Measurements from ENCODE around the gene NFATC2IP. TPM values are rescaled to one million over a fixed set of nuclear protein-coding genes. Genes with fewer than 3 reads are reported as not detected.

Gene NFATC2IP
- total and polyA plus RNA-seq, 2 of the 13 experiments (the other 11 are each of a cell fraction or from before 2014, with no cell fraction given) = 32.1 to 48.5 TPM

- TF ChIP-seq ZNF512B (CRISPR knock-in tag; IDR thresholded peaks at IDR 0.05; ENCODE audit: borderline replicate concordance) = no peak; the same call in 1 of the 2 replicates
- no peak for TF ChIP-seq XBP1 (CRISPR knock-in tag; IDR thresholded peaks at IDR 0.05)
- TF ChIP-seq E2F1 (CRISPR knock-in tag; IDR thresholded peaks at IDR 0.05) = no peak
- TF ChIP-seq NCOR1 (IDR thresholded peaks at IDR 0.05; ENCODE audit: borderline replicate concordance, low read length) = peak; percentile 70; the same call in 1 of the 2 replicates
- TF ChIP-seq BCLAF1 (IDR thresholded peaks at IDR 0.05) = no peak
- no peak for TF ChIP-seq NR0B2 (CRISPR knock-in tag; IDR thresholded peaks at IDR 0.05)
- TF ChIP-seq ZNF782 (CRISPR knock-in tag; IDR thresholded peaks at IDR 0.05; ENCODE audit: borderline replicate concordance) = no peak
- 0 out of 2 replicates have a peak, but pooled peaks have one; percentile 15 for TF ChIP-seq RBFOX2 (IDR thresholded peaks at IDR 0.05; ENCODE audit: low read depth, low read length)
- TF ChIP-seq CTCF (CRISPR knock-in tag; IDR thresholded peaks at IDR 0.05) = no peak
- 0 out of 2 replicates have a peak, but pooled peaks have one; percentile 22 for TF ChIP-seq MEIS2 (CRISPR knock-in tag; IDR thresholded peaks at IDR 0.05)
- TF ChIP-seq YEATS2 (CRISPR knock-in tag; IDR thresholded peaks at IDR 0.05; ENCODE audit: borderline replicate concordance) = no peak
- TF ChIP-seq ZNF720 (CRISPR knock-in tag; IDR thresholded peaks at IDR 0.05) = no peak
- no peak for TF ChIP-seq RBAK (CRISPR knock-in tag; IDR thresholded peaks at IDR 0.05)
- no peak for TF ChIP-seq GPN1 (CRISPR knock-in tag; IDR thresholded peaks at IDR 0.05; ENCODE audit: borderline replicate concordance)
- TF ChIP-seq ATF4 (CRISPR knock-in tag; IDR thresholded peaks at IDR 0.05) = no peak
- no peak for TF ChIP-seq ZNF652 (CRISPR knock-in tag; IDR thresholded peaks at IDR 0.05; ENCODE audit: borderline replicate concordance, low read depth)
- TF ChIP-seq ZNF44 (CRISPR knock-in tag; IDR thresholded peaks at IDR 0.05) = no peak
- TF ChIP-seq PHB2 (IDR thresholded peaks at IDR 0.05; ENCODE audit: partially characterized antibody) = no peak
- no peak for TF ChIP-seq ZBTB8A (CRISPR knock-in tag; IDR thresholded peaks at IDR 0.05; ENCODE audit: borderline replicate concordance, low read depth)
These were observed 26.9 kb upstream of the NFATC2IP start (continued) for GRCh38 chr16:28923652-28924398.

Data from HepG2 (cell line).